ENCODE measurements around the gene CSAG1.
"Not testable (repeated sequence)": the region's sequence is repeated elsewhere in the genome, so short reads cannot be mapped to it uniquely, and the experiment has no call there.

- TF ChIP-seq EP300, CTCF, POLR2A (IDR thresholded peaks at IDR 0.05): not testable (repeated sequence)
Measured at GRCh38 chrX:152706500-152706899, 27.0 kb downstream of the CSAG1 start.
